Liver (tissue), 3 donors: Measurements from ENCODE around the gene ANKS1A.

Source experiments
- EGR1 ChIP-seq, 2 donors: IDR thresholded peaks; 2 replicates each; pipeline ENCODE4 v1.6.1; 2016 to 2018; ENCODE audit warnings: antibody characterized with exemption in 2 of 2, low read depth in 2 of 2
- HNF4G ChIP-seq: IDR thresholded peaks from 2 replicates; pipeline ENCODE4 v1.6.1; 2016; ENCODE audit warnings: antibody characterized with exemption
- JUND ChIP-seq, 2 donors: IDR thresholded peaks; 2 replicates each; pipeline ENCODE4 v1.6.1; 2016; ENCODE audit warnings: antibody characterized with exemption in 2 of 2
- NR2F2 ChIP-seq: IDR thresholded peaks from 2 replicates; pipeline ENCODE4 v1.6.1; 2016; ENCODE audit warnings: antibody characterized with exemption
- RXRA ChIP-seq, 2 donors: IDR thresholded peaks; 2 replicates each; pipeline ENCODE4 v1.6.1; 2017 to 2018; ENCODE audit warnings: antibody characterized with exemption in 2 of 2, mild to moderate bottlenecking in 1 of 2
- TAF1 ChIP-seq: conservative IDR thresholded peaks from 2 replicates; pipeline ENCODE4 v1.6.1; 2016; ENCODE audit warnings: antibody characterized with exemption, mild to moderate bottlenecking
- YY1 ChIP-seq: IDR thresholded peaks from 2 replicates; pipeline ENCODE4 v1.6.1; 2016; ENCODE audit warnings: antibody characterized with exemption, mild to moderate bottlenecking
- TF ChIP-seq, protein P1 (sequence below): fragments of 150-350 bp; IDR thresholded peaks from 2 replicates; pipeline ENCODE4 v1.5.1; 2017; ENCODE audit warnings: improper control_type of control experiment, low read depth, low read length; ENCODE audit not compliant: missing input control
- TF ChIP-seq, protein P2 (sequence below): IDR thresholded peaks from 2 replicates; pipeline ENCODE4 v1.6.1; 2016; ENCODE audit warnings: antibody characterized with exemption
- TF ChIP-seq, protein P3 (sequence below): IDR thresholded peaks from 2 replicates; pipeline ENCODE4 v1.6.1; 2016; ENCODE audit warnings: antibody characterized with exemption, mild to moderate bottlenecking
- TF ChIP-seq, protein P4 (sequence below): IDR thresholded peaks from 2 replicates; pipeline ENCODE4 v1.6.1; 2016; ENCODE audit warnings: antibody characterized with exemption
- donor health status: healthy.
- donor health status: healthy.

DNA sequence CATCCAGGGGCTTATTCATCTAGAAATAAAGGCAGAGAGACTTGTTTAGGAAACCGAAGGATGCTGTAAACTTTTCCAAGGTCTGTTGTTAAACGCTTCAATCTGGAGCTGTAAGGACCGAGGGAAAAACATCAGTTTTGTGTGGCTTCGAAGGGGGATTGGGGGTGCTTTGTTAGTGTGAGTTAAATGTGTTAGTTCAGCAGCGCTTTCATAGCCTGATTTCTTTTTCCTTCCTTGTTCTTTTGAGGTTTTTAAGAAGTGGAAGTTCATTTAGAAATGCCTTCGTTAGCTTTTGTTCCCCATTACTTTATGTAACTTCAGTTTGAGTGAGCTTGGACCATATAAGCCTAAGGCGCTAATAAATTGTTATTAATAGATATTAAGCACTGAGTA is 1.5 kb downstream of the ANKS1A start:
- TF ChIP-seq, protein P1, sequence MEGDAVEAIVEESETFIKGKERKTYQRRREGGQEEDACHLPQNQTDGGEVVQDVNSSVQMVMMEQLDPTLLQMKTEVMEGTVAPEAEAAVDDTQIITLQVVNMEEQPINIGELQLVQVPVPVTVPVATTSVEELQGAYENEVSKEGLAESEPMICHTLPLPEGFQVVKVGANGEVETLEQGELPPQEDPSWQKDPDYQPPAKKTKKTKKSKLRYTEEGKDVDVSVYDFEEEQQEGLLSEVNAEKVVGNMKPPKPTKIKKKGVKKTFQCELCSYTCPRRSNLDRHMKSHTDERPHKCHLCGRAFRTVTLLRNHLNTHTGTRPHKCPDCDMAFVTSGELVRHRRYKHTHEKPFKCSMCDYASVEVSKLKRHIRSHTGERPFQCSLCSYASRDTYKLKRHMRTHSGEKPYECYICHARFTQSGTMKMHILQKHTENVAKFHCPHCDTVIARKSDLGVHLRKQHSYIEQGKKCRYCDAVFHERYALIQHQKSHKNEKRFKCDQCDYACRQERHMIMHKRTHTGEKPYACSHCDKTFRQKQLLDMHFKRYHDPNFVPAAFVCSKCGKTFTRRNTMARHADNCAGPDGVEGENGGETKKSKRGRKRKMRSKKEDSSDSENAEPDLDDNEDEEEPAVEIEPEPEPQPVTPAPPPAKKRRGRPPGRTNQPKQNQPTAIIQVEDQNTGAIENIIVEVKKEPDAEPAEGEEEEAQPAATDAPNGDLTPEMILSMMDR, result no peak
- TF ChIP-seq, protein P2, sequence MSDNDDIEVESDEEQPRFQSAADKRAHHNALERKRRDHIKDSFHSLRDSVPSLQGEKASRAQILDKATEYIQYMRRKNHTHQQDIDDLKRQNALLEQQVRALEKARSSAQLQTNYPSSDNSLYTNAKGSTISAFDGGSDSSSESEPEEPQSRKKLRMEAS, result no peak
- TF ChIP-seq YY1 (no peak), TAF1 (no peak), RXRA (IDR thresholded peaks at IDR 0.05) (no peak), EGR1 (IDR thresholded peaks at IDR 0.05; ENCODE audit: low read depth in 2 of 2) (no peak), JUND (IDR thresholded peaks at IDR 0.05) (no peak), NR2F2 (no peak), HNF4G (no peak)
- TF ChIP-seq, protein P3, sequence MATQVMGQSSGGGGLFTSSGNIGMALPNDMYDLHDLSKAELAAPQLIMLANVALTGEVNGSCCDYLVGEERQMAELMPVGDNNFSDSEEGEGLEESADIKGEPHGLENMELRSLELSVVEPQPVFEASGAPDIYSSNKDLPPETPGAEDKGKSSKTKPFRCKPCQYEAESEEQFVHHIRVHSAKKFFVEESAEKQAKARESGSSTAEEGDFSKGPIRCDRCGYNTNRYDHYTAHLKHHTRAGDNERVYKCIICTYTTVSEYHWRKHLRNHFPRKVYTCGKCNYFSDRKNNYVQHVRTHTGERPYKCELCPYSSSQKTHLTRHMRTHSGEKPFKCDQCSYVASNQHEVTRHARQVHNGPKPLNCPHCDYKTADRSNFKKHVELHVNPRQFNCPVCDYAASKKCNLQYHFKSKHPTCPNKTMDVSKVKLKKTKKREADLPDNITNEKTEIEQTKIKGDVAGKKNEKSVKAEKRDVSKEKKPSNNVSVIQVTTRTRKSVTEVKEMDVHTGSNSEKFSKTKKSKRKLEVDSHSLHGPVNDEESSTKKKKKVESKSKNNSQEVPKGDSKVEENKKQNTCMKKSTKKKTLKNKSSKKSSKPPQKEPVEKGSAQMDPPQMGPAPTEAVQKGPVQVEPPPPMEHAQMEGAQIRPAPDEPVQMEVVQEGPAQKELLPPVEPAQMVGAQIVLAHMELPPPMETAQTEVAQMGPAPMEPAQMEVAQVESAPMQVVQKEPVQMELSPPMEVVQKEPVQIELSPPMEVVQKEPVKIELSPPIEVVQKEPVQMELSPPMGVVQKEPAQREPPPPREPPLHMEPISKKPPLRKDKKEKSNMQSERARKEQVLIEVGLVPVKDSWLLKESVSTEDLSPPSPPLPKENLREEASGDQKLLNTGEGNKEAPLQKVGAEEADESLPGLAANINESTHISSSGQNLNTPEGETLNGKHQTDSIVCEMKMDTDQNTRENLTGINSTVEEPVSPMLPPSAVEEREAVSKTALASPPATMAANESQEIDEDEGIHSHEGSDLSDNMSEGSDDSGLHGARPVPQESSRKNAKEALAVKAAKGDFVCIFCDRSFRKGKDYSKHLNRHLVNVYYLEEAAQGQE, result no peak
- TF ChIP-seq, protein P4, sequence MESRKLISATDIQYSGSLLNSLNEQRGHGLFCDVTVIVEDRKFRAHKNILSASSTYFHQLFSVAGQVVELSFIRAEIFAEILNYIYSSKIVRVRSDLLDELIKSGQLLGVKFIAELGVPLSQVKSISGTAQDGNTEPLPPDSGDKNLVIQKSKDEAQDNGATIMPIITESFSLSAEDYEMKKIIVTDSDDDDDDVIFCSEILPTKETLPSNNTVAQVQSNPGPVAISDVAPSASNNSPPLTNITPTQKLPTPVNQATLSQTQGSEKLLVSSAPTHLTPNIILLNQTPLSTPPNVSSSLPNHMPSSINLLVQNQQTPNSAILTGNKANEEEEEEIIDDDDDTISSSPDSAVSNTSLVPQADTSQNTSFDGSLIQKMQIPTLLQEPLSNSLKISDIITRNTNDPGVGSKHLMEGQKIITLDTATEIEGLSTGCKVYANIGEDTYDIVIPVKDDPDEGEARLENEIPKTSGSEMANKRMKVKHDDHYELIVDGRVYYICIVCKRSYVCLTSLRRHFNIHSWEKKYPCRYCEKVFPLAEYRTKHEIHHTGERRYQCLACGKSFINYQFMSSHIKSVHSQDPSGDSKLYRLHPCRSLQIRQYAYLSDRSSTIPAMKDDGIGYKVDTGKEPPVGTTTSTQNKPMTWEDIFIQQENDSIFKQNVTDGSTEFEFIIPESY, result no peak
